Stimulated activated naive CD8-positive, alpha-beta T cell treated with anti-CD3 and anti-CD28 coated beads, Interleukin-15, Interleukin-2, amounts not matched to agents 100 U/mL and 50 U/mL, for 24 hours (primary cell): ENCODE data around the gene LHX4.

Experiments
- ATAC-seq: fragments of 150-1000 bp; cut with Tn5 transposase; one replicate; pipeline ENCODE4 v1.10.0; 2021
- DNase-seq: peaks from one replicate; pipeline ENCODE4 v3.0.0; 2021

LHX4 gene

GRCh38 chr1:180257486-180257885 is 27.4 kb downstream of the LHX4 start:
- ATAC-seq (no peak), DNase-seq (no peak)

DNA sequence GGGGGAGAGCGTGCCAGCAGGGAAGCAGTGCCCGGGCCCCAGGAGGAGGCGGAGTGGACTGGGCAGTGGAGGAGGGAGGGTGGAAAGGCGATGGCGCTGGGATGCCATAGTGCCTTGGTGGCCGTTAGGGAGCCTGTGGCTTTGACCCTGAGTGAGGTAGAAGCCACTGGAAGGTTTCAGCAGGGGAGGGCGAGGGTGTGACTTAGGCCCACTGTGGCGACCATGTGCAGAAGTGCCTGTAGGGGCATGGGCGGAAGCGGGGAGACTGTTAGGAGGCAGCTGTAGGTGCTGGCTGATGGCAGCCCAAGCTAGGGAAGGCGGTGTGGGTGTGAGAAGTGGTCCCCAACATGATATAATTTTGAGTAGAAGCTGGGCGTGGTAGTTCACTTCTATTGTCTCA is 28.2 kb downstream of the LHX4 start:
- DNase-seq, result no peak
- no peak for ATAC-seq

DNA sequence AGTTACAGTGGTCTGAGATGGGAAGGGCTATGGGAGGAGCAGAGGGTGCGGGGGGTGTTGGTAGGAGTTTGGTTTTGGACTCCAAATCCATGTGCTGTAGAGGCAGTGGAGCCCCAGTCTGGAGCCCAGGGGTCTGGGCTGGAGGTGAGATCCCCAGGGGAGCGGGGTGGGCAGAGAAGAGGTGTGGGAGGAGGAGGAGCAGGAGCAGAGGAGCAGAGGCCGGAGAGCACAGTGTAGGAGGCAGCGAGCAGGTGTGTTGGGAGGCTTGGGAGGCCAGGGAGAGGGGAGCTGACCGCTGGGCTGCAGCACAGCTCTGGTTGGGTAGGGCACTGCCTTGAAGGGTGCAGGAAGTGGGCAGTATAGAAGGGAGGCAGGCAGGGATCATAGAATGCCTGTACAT is 28.9 kb downstream of the LHX4 start:
- no peak for ATAC-seq

GRCh38 chr1:180259431-180260338 is 29.6 kb downstream of the LHX4 start:
- ATAC-seq (no peak), DNase-seq (no peak)

More for the DNA sequence above, 28.9 kb downstream of the LHX4 start:
- no peak for DNase-seq

- no peak for DNase-seq
- no peak for ATAC-seq
Observed at GRCh38 chr1:180260541-180260940, 30.5 kb downstream of the LHX4 start.

GRCh38 chr1:180261030-180261429 is 31.0 kb downstream of the LHX4 start:
- ATAC-seq, result no peak
- no peak for DNase-seq

DNA sequence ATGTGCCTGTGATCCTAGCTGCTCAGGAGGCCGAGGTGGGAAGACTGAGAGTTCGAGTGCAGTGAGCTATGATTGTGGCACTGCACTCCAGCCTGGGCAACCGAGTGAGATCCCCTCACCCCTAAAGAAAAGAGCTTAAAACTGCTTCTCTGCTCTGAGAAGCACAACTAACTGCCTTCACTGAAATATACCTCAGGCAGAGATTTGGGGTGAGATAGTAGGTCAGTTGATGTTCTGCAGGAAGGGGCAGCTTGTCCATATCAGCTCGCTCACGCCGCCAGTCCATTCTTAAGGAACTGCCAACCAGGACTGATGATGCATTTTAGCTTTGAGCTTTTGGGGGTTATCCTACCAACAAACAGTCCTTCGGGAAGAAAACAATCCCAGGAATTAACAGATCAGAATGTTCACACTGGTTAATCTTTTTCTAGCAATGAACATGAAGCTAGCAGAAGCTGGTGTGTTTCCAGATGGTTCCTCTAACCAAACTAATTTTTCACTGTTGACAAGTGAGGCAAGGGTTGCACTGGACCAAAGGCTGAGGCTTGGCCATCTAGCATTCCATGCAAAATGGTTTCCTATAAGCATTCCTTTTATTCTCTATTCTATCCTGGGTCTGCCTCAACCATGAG is 31.6 kb downstream of the LHX4 start:
- no peak for DNase-seq
- ATAC-seq, result no peak

GRCh38 chr1:180262628-180263488 is 32.8 kb downstream of the LHX4 start:
- DNase-seq (no peak), ATAC-seq (no peak)

DNA sequence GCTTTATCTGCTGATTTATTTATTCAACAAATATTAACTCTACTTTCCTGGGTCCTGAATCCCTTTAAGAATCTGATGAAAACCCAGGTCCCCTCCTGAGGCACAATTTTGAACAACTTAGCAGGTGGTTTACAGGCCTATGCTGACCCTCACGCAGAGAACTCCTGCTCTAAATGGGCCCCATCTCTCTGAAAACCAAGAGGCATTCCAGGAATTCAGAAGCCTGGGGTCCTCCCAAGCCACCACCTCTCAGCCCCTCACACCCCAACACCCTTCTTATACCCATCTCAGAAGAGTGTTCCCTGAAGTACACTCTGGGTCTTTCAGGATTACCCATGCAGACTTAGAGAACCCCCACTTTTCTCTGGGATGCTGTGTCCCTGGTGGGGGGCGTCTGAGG is 34.5 kb downstream of the LHX4 start:
- ATAC-seq (no peak), DNase-seq (no peak)

DNA sequence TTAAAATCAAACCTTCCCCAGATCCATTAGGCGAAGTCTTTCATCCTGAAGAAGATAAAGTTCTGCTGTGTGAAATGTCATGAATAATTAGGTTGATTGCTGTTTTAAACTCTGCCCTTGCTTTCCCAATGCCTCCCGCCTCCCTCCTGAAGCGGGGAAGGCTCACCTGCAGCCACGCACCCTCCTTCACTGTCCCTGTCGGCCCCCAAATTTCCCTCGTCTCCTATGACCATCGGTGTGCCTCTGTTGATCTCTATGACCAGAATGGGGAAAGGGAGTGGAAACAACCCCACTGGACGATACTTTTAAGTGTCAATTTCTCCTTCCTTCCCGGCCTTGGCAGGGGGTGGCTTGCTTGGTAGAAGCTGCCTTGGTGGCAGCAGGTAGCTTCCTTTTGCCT is 35.1 kb downstream of the LHX4 start:
- ATAC-seq (no peak), DNase-seq (no peak)

- ATAC-seq, result no peak
- no peak for DNase-seq
Observed at GRCh38 chr1:180265871-180266270, 35.8 kb downstream of the LHX4 start.

- ATAC-seq, result no peak
Observed at GRCh38 chr1:180266275-180267210, 36.5 kb downstream of the LHX4 start.

GRCh38 chr1:180267211-180267561 is 37.1 kb downstream of the LHX4 start:
- ATAC-seq, result no peak
- DNase-seq, result no peak

More at GRCh38 chr1:180266275-180267210, 36.5 kb downstream of the LHX4 start:
- DNase-seq, result no peak

DNA sequence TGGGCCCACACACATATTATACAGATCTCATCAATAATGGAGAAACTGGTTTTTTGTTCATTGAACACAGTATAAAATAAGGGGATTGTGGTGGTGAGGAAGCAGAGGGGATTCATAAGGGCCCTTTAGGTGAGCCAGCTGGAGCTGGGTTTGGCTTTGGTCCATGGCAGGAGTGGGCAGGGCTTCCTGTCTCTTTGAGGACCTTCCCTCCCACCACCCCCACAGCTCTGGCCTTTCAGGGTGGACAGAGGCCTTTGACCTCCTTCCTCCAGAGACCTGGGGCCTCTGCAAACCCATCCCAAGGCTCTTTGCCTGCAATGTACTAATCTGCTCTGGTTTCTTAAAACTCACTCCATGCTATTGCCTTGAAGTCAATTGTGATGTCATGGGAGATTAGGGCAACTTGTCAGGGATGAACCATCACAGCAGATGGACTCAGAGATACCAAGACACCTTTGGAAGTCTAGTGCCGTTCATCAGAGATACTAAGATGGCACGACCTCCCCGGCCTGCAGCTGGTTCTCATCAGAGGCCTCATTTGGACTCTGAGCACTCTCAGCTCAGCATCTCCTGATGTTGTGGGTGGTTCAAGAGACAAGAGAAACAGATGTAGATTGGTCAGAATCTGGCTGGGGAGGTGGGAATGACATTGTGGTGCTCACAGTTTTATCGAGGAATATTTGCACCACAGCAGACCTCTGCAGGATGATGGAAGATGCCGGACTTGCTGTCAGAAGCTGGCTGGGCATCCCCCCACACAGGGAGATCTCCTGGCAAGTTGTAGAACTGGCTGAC is 37.9 kb downstream of the LHX4 start:
- ATAC-seq (no peak), DNase-seq (no peak)

GRCh38 chr1:180268556-180269075 is 38.6 kb downstream of the LHX4 start:
- no peak for DNase-seq
- ATAC-seq, result no peak

- DNase-seq (no peak), ATAC-seq (no peak)
Observed at GRCh38 chr1:180269645-180270529, 39.8 kb downstream of the LHX4 start.

DNA sequence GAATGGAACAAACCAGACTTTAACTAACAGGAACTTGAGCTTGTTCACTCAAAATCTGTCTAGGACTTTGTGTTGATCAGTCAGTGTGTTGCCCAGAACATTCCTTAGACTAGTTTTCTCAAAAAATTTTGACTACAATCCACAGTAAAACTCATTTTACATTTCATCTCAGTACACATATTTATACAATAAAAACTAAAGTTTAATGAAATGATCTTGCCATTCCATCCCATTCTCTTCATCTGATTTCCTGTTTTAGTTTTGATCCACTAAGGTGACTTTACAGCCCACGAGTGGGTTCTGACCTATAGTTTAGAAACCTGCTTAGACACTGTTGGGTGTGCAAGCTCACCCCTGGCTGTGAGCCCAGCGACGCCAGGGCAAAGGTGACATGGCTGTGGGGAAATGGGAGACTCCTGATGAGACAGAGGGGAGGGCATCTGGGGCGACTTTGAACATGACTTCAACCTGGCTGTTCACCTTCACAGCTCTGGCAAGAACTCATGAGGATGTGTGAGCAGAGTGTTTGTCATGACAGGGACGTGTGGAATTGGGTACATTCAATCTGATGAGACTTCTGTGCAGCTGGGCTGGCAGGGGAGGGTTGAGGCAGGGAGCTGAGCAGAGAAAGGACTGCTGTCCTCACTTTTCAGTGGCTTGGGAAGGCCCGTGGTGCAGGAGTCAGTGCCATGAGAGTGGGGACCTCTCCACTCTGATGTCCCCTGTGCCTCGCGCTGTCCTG is 40.6 kb downstream of the LHX4 start:
- no peak for ATAC-seq

More for the DNA sequence above, 40.6 kb downstream of the LHX4 start:
- DNase-seq, result no peak
